ENCODE measurements around the gene RNF150. TPM values are rescaled to one million over a fixed set of nuclear protein-coding genes. Genes with fewer than 3 reads are reported as not detected.

The RNF150 gene
- total and polyA plus RNA-seq, 4 experiments from 2014 or later = not detected

- ChIA-PET CTCF (ENCODE audit: partially characterized antibody) (no interaction called here), POLR2A (ENCODE audit: partially characterized antibody) (no interaction called here)
- H3K27ac Mint-ChIP-seq = no peak overlapping the region
- H3K36me3 Mint-ChIP-seq = no peaks in the 10 kb centered on the region
- H3K4me1 Mint-ChIP-seq = no peaks in the 10 kb centered on the region
- peaks cover 0 to 2% (median 0%) of the 10 kb centered on the region in 8 donors for H3K9me3 Mint-ChIP-seq
- Histone ChIP-seq H3K4me3 (ENCODE audit: low read length in 2 of 2) (no peak overlapping the region), H3K27ac (ENCODE audit: low read depth, low read length) (no peak overlapping the region), H3K9me3 (ENCODE audit: control insufficient read depth in 1 of 2, low read length in 2 of 2) (no peaks in the 10 kb centered on the region), H3K27me3 (ENCODE audit: insufficient read depth, low read length) (no peaks in the 10 kb centered on the region), H3K36me3 (ENCODE audit: insufficient read depth, low read length) (no peaks in the 10 kb centered on the region), H3K4me1 (ENCODE audit: insufficient read depth, low read length) (no peaks in the 10 kb centered on the region)
- intact Hi-C loops (cut with micrococcal nuclease) = no loop called here
- H3K4me3 Mint-ChIP-seq = no peak overlapping the region
- peaks cover 0 to 3% of the 10 kb centered on the region in 2 donors for H3K27me3 Mint-ChIP-seq
- no peak for DNase-seq
These were observed 152.7 kb downstream of the RNF150 start for GRCh38 chr4:140980426-140981200.

DNA sequence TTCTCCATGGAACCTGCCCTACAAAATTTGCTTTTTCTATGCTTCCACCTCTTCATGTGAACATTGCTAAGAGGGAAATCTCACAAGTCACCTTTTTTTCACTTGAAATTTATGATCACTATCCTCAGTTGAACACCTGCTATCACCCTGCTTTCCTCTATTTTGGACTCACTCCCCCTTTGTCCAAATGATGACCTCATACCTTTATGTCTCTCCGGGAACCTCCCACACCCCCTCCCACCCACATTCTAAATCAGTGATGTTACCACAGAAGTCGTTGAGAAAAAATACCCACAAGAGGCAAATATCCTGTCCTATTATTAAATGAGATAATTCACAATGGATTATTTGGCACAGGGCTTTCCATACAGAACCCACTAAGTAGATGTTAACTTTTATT, 156.5 kb downstream of the RNF150 start:
- peaks cover 0 to 3% of the 10 kb centered on the region in 2 donors for H3K27me3 Mint-ChIP-seq
- Histone ChIP-seq H3K4me1 (ENCODE audit: insufficient read depth, low read length) (no peaks in the 10 kb centered on the region), H3K27ac (ENCODE audit: low read depth, low read length) (no peak overlapping the region), H3K4me3 (ENCODE audit: low read length in 2 of 2) (no peak overlapping the region), H3K9me3 (ENCODE audit: control insufficient read depth in 1 of 2, low read length in 2 of 2) (no peaks in the 10 kb centered on the region), H3K27me3 (ENCODE audit: insufficient read depth, low read length) (no peaks in the 10 kb centered on the region), H3K36me3 (ENCODE audit: insufficient read depth, low read length) (no peaks in the 10 kb centered on the region)
- DNase-seq = no peak
- H3K4me1 Mint-ChIP-seq = no peaks in the 10 kb centered on the region
- H3K9me3 Mint-ChIP-seq = peaks cover 0 to 2% (median 0%) of the 10 kb centered on the region in 8 donors
- ChIA-PET POLR2A (ENCODE audit: partially characterized antibody) (no interaction called here), CTCF (ENCODE audit: partially characterized antibody) (no interaction called here)
- intact Hi-C loops (cut with micrococcal nuclease) = no loop called here
- no peak overlapping the region for H3K27ac Mint-ChIP-seq
- H3K36me3 Mint-ChIP-seq = no peaks in the 10 kb centered on the region
- H3K4me3 Mint-ChIP-seq = no peak overlapping the region

- no peak overlapping the region for H3K4me3 ChIP-seq (ENCODE audit: low read length in 2 of 2)
- no peaks in the 10 kb centered on the region for H3K4me1 ChIP-seq (ENCODE audit: insufficient read depth, low read length)
- Mint-ChIP-seq H3K9me3 (peaks cover 0 to 2% (median 0%) of the 10 kb centered on the region in 8 donors), H3K36me3 (no peaks in the 10 kb centered on the region), H3K27ac (no peak overlapping the region), H3K4me3 (no peak overlapping the region), H3K27me3 (peaks cover 0 to 2% of the 10 kb centered on the region in 2 donors), H3K4me1 (no peaks in the 10 kb centered on the region)
- no peaks in the 10 kb centered on the region for H3K36me3 ChIP-seq (ENCODE audit: insufficient read depth, low read length)
- ChIA-PET POLR2A (ENCODE audit: partially characterized antibody) (no interaction called here), CTCF (ENCODE audit: partially characterized antibody) (no interaction called here)
- H3K27me3 ChIP-seq (ENCODE audit: insufficient read depth, low read length) = no peaks in the 10 kb centered on the region
- no peak for DNase-seq
- intact Hi-C loops (cut with micrococcal nuclease) = no loop called here
- H3K27ac ChIP-seq (ENCODE audit: low read depth, low read length) = no peak overlapping the region
- no peaks in the 10 kb centered on the region for H3K9me3 ChIP-seq (ENCODE audit: control insufficient read depth in 1 of 2, low read length in 2 of 2)
These were observed 162.0 kb downstream of the RNF150 start for GRCh38 chr4:140971077-140971792.

DNA sequence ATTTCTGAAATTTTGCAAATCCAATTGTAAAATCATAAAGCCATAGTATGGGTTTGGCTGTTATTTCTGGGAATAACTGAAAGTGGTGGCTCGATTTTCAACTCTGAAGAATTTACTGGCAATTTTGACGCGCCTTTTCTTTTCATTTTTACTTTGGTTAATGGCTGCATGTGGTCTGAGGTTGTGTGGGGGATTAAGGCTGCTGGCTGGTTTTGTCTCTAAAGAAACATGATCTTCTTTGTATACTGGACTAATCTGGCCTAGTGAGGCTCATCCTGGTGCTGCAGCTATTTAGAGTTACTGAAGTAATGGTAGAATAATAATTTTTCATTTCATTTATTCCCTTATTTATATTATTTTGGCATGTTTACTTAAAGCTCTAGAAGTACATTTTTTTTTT, 164.0 kb downstream of the RNF150 start:
- Histone ChIP-seq H3K36me3 (ENCODE audit: insufficient read depth, low read length) (no peaks in the 10 kb centered on the region), H3K9me3 (ENCODE audit: control insufficient read depth in 1 of 2, low read length in 2 of 2) (no peaks in the 10 kb centered on the region), H3K4me1 (ENCODE audit: insufficient read depth, low read length) (no peaks in the 10 kb centered on the region), H3K4me3 (ENCODE audit: low read length in 2 of 2) (no peak overlapping the region), H3K27me3 (ENCODE audit: insufficient read depth, low read length) (no peaks in the 10 kb centered on the region), H3K27ac (ENCODE audit: low read depth, low read length) (no peak overlapping the region)
- Mint-ChIP-seq H3K4me1 (no peaks in the 10 kb centered on the region), H3K9me3 (no peaks in the 10 kb centered on the region), H3K4me3 (no peak overlapping the region), H3K27ac (no peak overlapping the region), H3K27me3 (no peaks in the 10 kb centered on the region), H3K36me3 (no peaks in the 10 kb centered on the region)
- POLR2A ChIA-PET (ENCODE audit: partially characterized antibody) = interaction anchor here (0.7 kb wide), 1 partner anchor 15 kb away, joined by 3 read pairs; no protein-coding TSS in a partner anchor
- intact Hi-C loops (cut with micrococcal nuclease) = no loop called here
- DNase-seq = no peak
- CTCF ChIA-PET (ENCODE audit: partially characterized antibody) = no interaction called here

GRCh38 chr4:140968371-140968770, 164.9 kb downstream of the RNF150 start:
- Histone ChIP-seq H3K36me3 (ENCODE audit: insufficient read depth, low read length) (no peaks in the 10 kb centered on the region), H3K9me3 (ENCODE audit: control insufficient read depth in 1 of 2, low read length in 2 of 2) (no peaks in the 10 kb centered on the region), H3K4me1 (ENCODE audit: insufficient read depth, low read length) (no peaks in the 10 kb centered on the region), H3K4me3 (ENCODE audit: low read length in 2 of 2) (no peak overlapping the region), H3K27me3 (ENCODE audit: insufficient read depth, low read length) (no peaks in the 10 kb centered on the region), H3K27ac (ENCODE audit: low read depth, low read length) (no peak overlapping the region)
- H3K36me3 Mint-ChIP-seq = no peaks in the 10 kb centered on the region
- no peak for DNase-seq
- H3K27ac Mint-ChIP-seq = no peak overlapping the region
- intact Hi-C loops (cut with micrococcal nuclease) = no loop called here
- H3K4me3 Mint-ChIP-seq = no peak overlapping the region
- no peaks in the 10 kb centered on the region for H3K9me3 Mint-ChIP-seq
- H3K4me1 Mint-ChIP-seq = no peaks in the 10 kb centered on the region
- H3K27me3 Mint-ChIP-seq = no peaks in the 10 kb centered on the region
- CTCF ChIA-PET (ENCODE audit: partially characterized antibody) = no interaction called here
- POLR2A ChIA-PET (ENCODE audit: partially characterized antibody) = no interaction called here

- Mint-ChIP-seq H3K27me3 (no peaks in the 10 kb centered on the region), H3K36me3 (no peaks in the 10 kb centered on the region), H3K4me1 (no peaks in the 10 kb centered on the region), H3K4me3 (no peak overlapping the region), H3K9me3 (peaks cover 0 to 3% (median 0%) of the 10 kb centered on the region in 8 donors), H3K27ac (no peak overlapping the region)
- no peaks in the 10 kb centered on the region for H3K9me3 ChIP-seq (ENCODE audit: control insufficient read depth in 1 of 2, low read length in 2 of 2)
- no peak overlapping the region for H3K27ac ChIP-seq (ENCODE audit: low read depth, low read length)
- H3K4me3 ChIP-seq (ENCODE audit: low read length in 2 of 2) = no peak overlapping the region
- H3K27me3 ChIP-seq (ENCODE audit: insufficient read depth, low read length) = no peaks in the 10 kb centered on the region
- ChIA-PET CTCF (ENCODE audit: partially characterized antibody) (no interaction called here), POLR2A (ENCODE audit: partially characterized antibody) (no interaction called here)
- no peaks in the 10 kb centered on the region for H3K36me3 ChIP-seq (ENCODE audit: insufficient read depth, low read length)
- no peaks in the 10 kb centered on the region for H3K4me1 ChIP-seq (ENCODE audit: insufficient read depth, low read length)
- DNase-seq = no peak
- intact Hi-C loops (cut with micrococcal nuclease) = no loop called here
These were observed 169.4 kb downstream of the RNF150 start for GRCh38 chr4:140963883-140964282.

DNA sequence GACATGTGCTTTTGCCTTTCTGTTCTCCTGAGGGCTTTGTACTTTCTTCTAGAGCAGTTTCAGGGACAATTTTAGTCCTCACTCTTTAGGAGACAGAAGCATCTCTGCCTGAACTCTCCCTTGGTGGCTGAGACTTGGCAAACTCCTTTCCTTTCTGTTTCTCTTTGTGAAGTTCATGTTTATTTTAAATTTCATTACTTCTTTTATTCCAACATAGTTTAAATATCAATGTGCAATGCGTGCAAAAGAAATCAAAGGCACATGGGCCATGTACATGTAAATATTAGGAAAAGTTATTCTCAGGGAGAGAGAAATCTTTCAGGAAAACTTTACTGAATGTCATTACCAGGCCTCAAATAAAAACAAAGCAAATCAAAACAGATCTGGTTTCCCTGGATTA, 177.6 kb downstream of the RNF150 start:
- no peaks in the 10 kb centered on the region for H3K36me3 Mint-ChIP-seq
- POLR2A ChIA-PET (ENCODE audit: partially characterized antibody) = no interaction called here
- no peak overlapping the region for H3K27ac Mint-ChIP-seq
- H3K4me3 ChIP-seq (ENCODE audit: low read length in 2 of 2) = no peak overlapping the region
- H3K9me3 Mint-ChIP-seq = peaks cover 0 to 13% (median 5%) of the 10 kb centered on the region in 8 donors
- H3K36me3 ChIP-seq (ENCODE audit: insufficient read depth, low read length) = no peaks in the 10 kb centered on the region
- no peak overlapping the region for H3K27ac ChIP-seq (ENCODE audit: low read depth, low read length)
- H3K27me3 ChIP-seq (ENCODE audit: insufficient read depth, low read length) = no peaks in the 10 kb centered on the region
- H3K4me1 Mint-ChIP-seq = no peaks in the 10 kb centered on the region
- no peak for DNase-seq
- H3K9me3 ChIP-seq (ENCODE audit: control insufficient read depth in 1 of 2, low read length in 2 of 2) = no peaks in the 10 kb centered on the region
- intact Hi-C loops (cut with micrococcal nuclease) = no loop called here
- peaks cover 0 to 1% of the 10 kb centered on the region in 2 donors for H3K27me3 Mint-ChIP-seq
- H3K4me3 Mint-ChIP-seq = no peak overlapping the region
- H3K4me1 ChIP-seq (ENCODE audit: insufficient read depth, low read length) = no peaks in the 10 kb centered on the region
- CTCF ChIA-PET (ENCODE audit: partially characterized antibody) = no interaction called here
